ENCODE data around the gene RHBDL1.
A peak's percentile ranks its signal among the peaks of the same experiment; 100 is the strongest.

The RHBDL1 gene

GRCh38 chr16:649631-650030, 25.8 kb upstream of the RHBDL1 start:
- TF ChIP-seq CTCF (IDR thresholded peaks at IDR 0.05; ENCODE audit: borderline replicate concordance, insufficient read depth, low read depth, low read length): no peak
- H3K4me3 ChIP-seq (ENCODE audit: low read depth, low read length): peak overlapping the region; percentile 81

DNA sequence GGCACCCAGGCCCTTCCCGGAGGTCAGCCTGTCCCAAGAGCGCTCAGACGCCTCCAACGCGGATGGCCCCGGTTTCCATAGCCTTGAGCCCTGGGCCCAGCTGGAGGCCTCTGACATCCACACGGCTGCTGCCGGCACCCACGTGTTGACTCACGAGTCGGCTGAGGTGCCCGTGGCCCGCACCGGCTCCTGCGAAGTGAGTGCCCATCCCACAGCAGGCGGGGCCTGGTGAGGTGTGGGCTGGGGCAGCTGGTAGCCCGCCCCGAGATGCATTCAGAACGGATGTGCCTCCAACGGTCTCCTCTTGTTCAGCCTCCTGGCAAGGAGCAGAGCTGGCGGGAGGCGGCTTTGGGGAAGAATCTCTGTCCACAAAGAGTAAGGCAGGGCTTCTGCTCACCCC, 23.6 kb upstream of the RHBDL1 start:
- no peak for TF ChIP-seq CTCF (IDR thresholded peaks at IDR 0.05; ENCODE audit: borderline replicate concordance, insufficient read depth, low read depth, low read length)
- H3K4me3 ChIP-seq (ENCODE audit: low read depth, low read length): no peak overlapping the region

- no peak overlapping the region for H3K4me3 ChIP-seq (ENCODE audit: low read depth, low read length)
- no peak for TF ChIP-seq CTCF (IDR thresholded peaks at IDR 0.05; ENCODE audit: borderline replicate concordance, insufficient read depth, low read depth, low read length)
Measured at GRCh38 chr16:652454-653305, 22.8 kb upstream of the RHBDL1 start.

DNA sequence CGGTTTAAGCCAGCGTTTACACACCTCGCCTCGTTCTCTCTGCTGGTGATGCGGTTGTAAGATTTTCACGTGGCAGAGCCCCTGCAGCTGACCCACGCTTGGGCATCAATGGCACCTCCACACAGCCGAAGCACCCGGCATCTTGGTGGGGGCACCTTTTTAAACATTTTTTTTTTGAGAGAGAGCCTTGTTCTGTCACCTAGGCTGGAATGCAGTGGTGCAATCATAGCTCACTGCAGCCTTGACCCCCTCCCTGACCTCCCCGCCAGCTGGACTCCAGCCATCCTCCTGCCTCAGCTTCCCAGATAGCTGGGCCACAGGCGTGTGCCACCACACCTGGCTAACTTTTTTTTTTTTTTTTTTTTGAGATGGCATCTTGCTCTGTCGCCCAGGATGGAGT, 21.4 kb upstream of the RHBDL1 start:
- H3K4me3 ChIP-seq (ENCODE audit: low read depth, low read length): no peak overlapping the region
- TF ChIP-seq CTCF (IDR thresholded peaks at IDR 0.05; ENCODE audit: borderline replicate concordance, insufficient read depth, low read depth, low read length): no peak

DNA sequence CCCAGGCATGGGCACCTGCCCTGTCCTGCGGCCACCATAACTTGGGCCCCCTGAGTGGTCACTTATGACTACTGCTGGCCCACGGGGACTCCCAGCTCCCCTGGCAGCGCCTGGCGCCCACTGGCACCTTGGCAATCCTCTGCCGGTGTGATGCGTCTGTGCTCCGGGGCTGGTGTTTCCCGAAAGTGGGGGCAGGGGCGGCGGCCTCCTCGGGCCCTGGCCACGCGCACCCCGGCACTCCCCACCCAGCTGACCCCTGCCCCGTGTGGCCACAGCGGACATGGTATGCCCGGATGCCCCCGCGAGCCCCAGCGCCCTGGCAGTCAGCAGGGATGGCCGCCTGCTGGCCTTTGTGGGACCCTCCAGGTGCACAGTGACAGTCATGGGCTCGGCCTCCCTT, 18.0 kb upstream of the RHBDL1 start:
- TF ChIP-seq CTCF (IDR thresholded peaks at IDR 0.05; ENCODE audit: borderline replicate concordance, insufficient read depth, low read depth, low read length): no peak
- H3K4me3 ChIP-seq (ENCODE audit: low read depth, low read length): no peak overlapping the region

- H3K4me3 ChIP-seq (ENCODE audit: low read depth, low read length): no peak overlapping the region
- no peak for TF ChIP-seq CTCF (IDR thresholded peaks at IDR 0.05; ENCODE audit: borderline replicate concordance, insufficient read depth, low read depth, low read length)
Measured at GRCh38 chr16:658679-659571, 16.5 kb upstream of the RHBDL1 start.
